OCI-LY7 (cell line): ENCODE data around the gene PTGER3.

ENCODE experiments used
- EZH2phosphoT487 ChIP-seq: fragments of 200-600 bp; sonication (generic); IDR thresholded peaks from 2 replicates; pipeline ENCODE4 v1.6.1; 2018; ENCODE audit warnings: low read depth, borderline replicate concordance, mild to moderate bottlenecking, mixed run types, antibody characterized with exemption, low read length, moderate library complexity, mixed read lengths
- TF ChIP-seq, protein P1 (sequence below): fragments of 200-600 bp; sonication (generic); conservative IDR thresholded peaks from 2 replicates; pipeline ENCODE4 v1.5.1; 2014; ENCODE audit warnings: mild to moderate bottlenecking, antibody characterized with exemption, low read length, moderate library complexity, mixed read lengths

GRCh38 chr1:71086331-71086730 lies 38.7 kb upstream of the PTGER3 start:
- TF ChIP-seq, protein P1, sequence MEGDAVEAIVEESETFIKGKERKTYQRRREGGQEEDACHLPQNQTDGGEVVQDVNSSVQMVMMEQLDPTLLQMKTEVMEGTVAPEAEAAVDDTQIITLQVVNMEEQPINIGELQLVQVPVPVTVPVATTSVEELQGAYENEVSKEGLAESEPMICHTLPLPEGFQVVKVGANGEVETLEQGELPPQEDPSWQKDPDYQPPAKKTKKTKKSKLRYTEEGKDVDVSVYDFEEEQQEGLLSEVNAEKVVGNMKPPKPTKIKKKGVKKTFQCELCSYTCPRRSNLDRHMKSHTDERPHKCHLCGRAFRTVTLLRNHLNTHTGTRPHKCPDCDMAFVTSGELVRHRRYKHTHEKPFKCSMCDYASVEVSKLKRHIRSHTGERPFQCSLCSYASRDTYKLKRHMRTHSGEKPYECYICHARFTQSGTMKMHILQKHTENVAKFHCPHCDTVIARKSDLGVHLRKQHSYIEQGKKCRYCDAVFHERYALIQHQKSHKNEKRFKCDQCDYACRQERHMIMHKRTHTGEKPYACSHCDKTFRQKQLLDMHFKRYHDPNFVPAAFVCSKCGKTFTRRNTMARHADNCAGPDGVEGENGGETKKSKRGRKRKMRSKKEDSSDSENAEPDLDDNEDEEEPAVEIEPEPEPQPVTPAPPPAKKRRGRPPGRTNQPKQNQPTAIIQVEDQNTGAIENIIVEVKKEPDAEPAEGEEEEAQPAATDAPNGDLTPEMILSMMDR, result no peak
- no peak for TF ChIP-seq EZH2phosphoT487
